ENCODE data around the gene NOXA1.
A peak's percentile ranks its signal among the peaks of the same experiment; 100 is the strongest.

NOXA1 gene

GRCh38 chr9:137412431-137412830, 10.8 kb upstream of the NOXA1 start:
- peak; percentile 47 for DNase-seq
- H3K27ac ChIP-seq, result peak overlapping the region; percentile 54
- in situ Hi-C loops (cut with HindIII; ENCODE audit: low pct_ligation_motif_present, low sequenced_read_pairs), result no loop called here
- H3K27me3 ChIP-seq (replicated peaks), result no peaks in the 10 kb centered on the region
- no peak overlapping the region for H3K4me3 ChIP-seq (ENCODE audit: low read depth, low read length)
- TF ChIP-seq CTCF (IDR thresholded peaks at IDR 0.05; ENCODE audit: low read depth, low read length, missing control alignments), result no peak
- no peaks in the 10 kb centered on the region for H3K36me3 ChIP-seq (replicated peaks)

GRCh38 chr9:137415451-137415850, 7.7 kb upstream of the NOXA1 start:
- H3K27ac ChIP-seq, result no peak overlapping the region
- TF ChIP-seq CTCF (IDR thresholded peaks at IDR 0.05; ENCODE audit: low read depth, low read length, missing control alignments), result no peak
- in situ Hi-C loops (cut with HindIII; ENCODE audit: low pct_ligation_motif_present, low sequenced_read_pairs), result no loop called here
- DNase-seq, result no peak
- no peaks in the 10 kb centered on the region for H3K27me3 ChIP-seq (replicated peaks)
- no peak overlapping the region for H3K4me3 ChIP-seq (ENCODE audit: low read depth, low read length)
- no peaks in the 10 kb centered on the region for H3K36me3 ChIP-seq (replicated peaks)

- Histone ChIP-seq H3K27me3 (replicated peaks) (no peaks in the 10 kb centered on the region), H3K27ac (no peak overlapping the region), H3K4me3 (ENCODE audit: low read depth, low read length) (no peak overlapping the region), H3K36me3 (replicated peaks) (no peaks in the 10 kb centered on the region)
- in situ Hi-C loops (cut with HindIII; ENCODE audit: low pct_ligation_motif_present, low sequenced_read_pairs), result no loop called here
- peak; percentile 3 for TF ChIP-seq CTCF (IDR thresholded peaks at IDR 0.05; ENCODE audit: low read depth, low read length, missing control alignments)
- no peak for DNase-seq
Observed at GRCh38 chr9:137416006-137416562, 7.1 kb upstream of the NOXA1 start.

- no peak overlapping the region for H3K4me3 ChIP-seq (ENCODE audit: low read depth, low read length)
- H3K36me3 ChIP-seq (replicated peaks), result no peaks in the 10 kb centered on the region
- no peak overlapping the region for H3K27ac ChIP-seq
- H3K27me3 ChIP-seq (replicated peaks), result no peaks in the 10 kb centered on the region
- TF ChIP-seq CTCF (IDR thresholded peaks at IDR 0.05; ENCODE audit: low read depth, low read length, missing control alignments), result no peak
- DNase-seq, result no peak
- in situ Hi-C loops (cut with HindIII; ENCODE audit: low pct_ligation_motif_present, low sequenced_read_pairs), result no loop called here
Observed at GRCh38 chr9:137416563-137417151, 6.5 kb upstream of the NOXA1 start.

GRCh38 chr9:137417161-137418021, 5.8 kb upstream of the NOXA1 start:
- H3K27ac ChIP-seq, result no peak overlapping the region
- DNase-seq, result no peak
- TF ChIP-seq CTCF (IDR thresholded peaks at IDR 0.05; ENCODE audit: low read depth, low read length, missing control alignments), result no peak
- H3K36me3 ChIP-seq (replicated peaks), result no peaks in the 10 kb centered on the region
- H3K27me3 ChIP-seq (replicated peaks), result no peaks in the 10 kb centered on the region
- in situ Hi-C loops (cut with HindIII; ENCODE audit: low pct_ligation_motif_present, low sequenced_read_pairs), result no loop called here
- peak overlapping the region; percentile 31 for H3K4me3 ChIP-seq (ENCODE audit: low read depth, low read length)

Measured in brain microvascular endothelial cell (primary cell).